H9 (cell line): ENCODE results near the gene LMO4. TPM values are rescaled to one million over a fixed set of nuclear protein-coding genes. Genes with fewer than 3 reads are reported as not detected.
A peak's percentile ranks its signal among the peaks of the same experiment; 100 is the strongest.

Source experiments
- DNase-seq: peaks from one replicate; pipeline ENCODE4 v3.0.0-alpha.2; 2017
- H2AFZ ChIP-seq: one replicate; pipeline ENCODE4 v1.6.1; 2013; ENCODE audit warnings: mild to moderate bottlenecking, low read length, control low read depth, moderate library complexity
- H2AK5ac ChIP-seq: 2 replicates; pipeline ENCODE4 v1.6.1; 2013; ENCODE audit warnings: low read length, control low read depth, mixed read lengths; ENCODE audit not compliant: insufficient read length
- H2BK120ac ChIP-seq: one replicate; pipeline ENCODE4 v1.6.1; 2013; ENCODE audit warnings: low read depth, mild to moderate bottlenecking, low read length, control low read depth, inconsistent platforms; ENCODE audit not compliant: poor library complexity, severe bottlenecking
- H2BK12ac ChIP-seq: 2 replicates; pipeline ENCODE4 v1.6.1; 2013; ENCODE audit warnings: low read length, control low read depth, mixed read lengths, low read depth; ENCODE audit not compliant: insufficient read length
- H2BK15ac ChIP-seq: 2 replicates; pipeline ENCODE4 v1.6.1; 2013; ENCODE audit warnings: low read depth, low read length, control low read depth
- H2BK20ac ChIP-seq: one replicate; pipeline ENCODE4 v1.6.1; 2013; ENCODE audit warnings: low read depth, mild to moderate bottlenecking, low read length, control low read depth, inconsistent platforms; ENCODE audit not compliant: poor library complexity, severe bottlenecking
- H2BK5ac ChIP-seq: 2 replicates; pipeline ENCODE4 v1.6.1; 2013; ENCODE audit warnings: low read length, control low read depth, mixed read lengths; ENCODE audit not compliant: insufficient read length
- H3K14ac ChIP-seq: 2 replicates; pipeline ENCODE4 v1.6.1; 2013; ENCODE audit warnings: low read length, control low read depth; ENCODE audit not compliant: insufficient read depth
- H3K18ac ChIP-seq: 2 replicates; pipeline ENCODE4 v1.6.1; 2013; ENCODE audit warnings: low read depth, mild to moderate bottlenecking, mixed read lengths, low read length, control low read depth; ENCODE audit not compliant: insufficient read length
- H3K23ac ChIP-seq: 2 replicates; pipeline ENCODE4 v1.6.1; 2013; ENCODE audit warnings: low read length, control low read depth, mixed read lengths, low read depth; ENCODE audit not compliant: insufficient read length
- H3K23me2 ChIP-seq: 2 replicates; pipeline ENCODE4 v1.6.1; 2013; ENCODE audit warnings: low read depth, mild to moderate bottlenecking, mixed read lengths, low read length, control low read depth; ENCODE audit not compliant: insufficient read length, poor library complexity, severe bottlenecking
- H3K27ac ChIP-seq: 2 replicates; pipeline ENCODE4 v1.5.1; 2013; ENCODE audit warnings: low read length, control low read depth, mixed read lengths, low read depth; ENCODE audit not compliant: insufficient read length
- H3K27me3 ChIP-seq: 2 replicates; pipeline ENCODE4 v1.6.1; 2013; ENCODE audit warnings: low read length, control low read depth, inconsistent platforms; ENCODE audit not compliant: insufficient read depth
- H3K4ac ChIP-seq: 2 replicates; pipeline ENCODE4 v1.6.1; 2013; ENCODE audit warnings: low read depth, mild to moderate bottlenecking, control low read depth, inconsistent platforms, low read length, moderate library complexity
- H3K4me1 ChIP-seq: 2 replicates; pipeline ENCODE4 v1.6.1; 2013; ENCODE audit warnings: low read length, control low read depth, inconsistent platforms; ENCODE audit not compliant: insufficient read depth
- H3K4me2 ChIP-seq: 2 replicates; pipeline ENCODE4 v1.6.1; 2013; ENCODE audit warnings: low read length, control low read depth, mixed read lengths; ENCODE audit not compliant: insufficient read length, insufficient read depth
- H3K56ac ChIP-seq: 2 replicates; pipeline ENCODE4 v1.6.1; 2013; ENCODE audit warnings: low read depth, mild to moderate bottlenecking, mixed read lengths, low read length, control low read depth; ENCODE audit not compliant: insufficient read length
- H3K79me1 ChIP-seq: 2 replicates; pipeline ENCODE4 v1.6.1; 2013; ENCODE audit warnings: low read depth, mild to moderate bottlenecking, moderate library complexity, low read length, control low read depth, inconsistent platforms; ENCODE audit not compliant: insufficient read depth, poor library complexity, severe bottlenecking
- H3K79me2 ChIP-seq: 2 replicates; pipeline ENCODE4 v1.6.1; 2013; ENCODE audit warnings: low read length, control low read depth, inconsistent platforms; ENCODE audit not compliant: insufficient read depth
- H3K9ac ChIP-seq: 2 replicates; pipeline ENCODE4 v1.6.1; 2013; ENCODE audit warnings: low read length, control low read depth, mixed read lengths; ENCODE audit not compliant: insufficient read length; ENCODE audit errors: extremely low read depth
- H3K9me3 ChIP-seq: one replicate; pipeline ENCODE4 v1.6.1; 2013; ENCODE audit warnings: low read depth, low read length, inconsistent platforms; ENCODE audit not compliant: control insufficient read depth
- H3T11ph ChIP-seq: one replicate; pipeline ENCODE4 v1.6.1; 2013; ENCODE audit warnings: mild to moderate bottlenecking, low read length, control low read depth, inconsistent platforms
- H4K20me1 ChIP-seq: one replicate; pipeline ENCODE4 v1.6.1; 2013; ENCODE audit not compliant: control insufficient read depth, insufficient read length, insufficient read depth
- H4K5ac ChIP-seq: 2 replicates; pipeline ENCODE4 v1.6.1; 2013; ENCODE audit warnings: low read depth, mild to moderate bottlenecking, mixed read lengths, low read length, control low read depth; ENCODE audit not compliant: insufficient read length
- H4K8ac ChIP-seq: replicated peaks from 2 replicates; pipeline ENCODE4 v1.6.1; 2013; ENCODE audit warnings: low read length, control low read depth, mixed read lengths, low read depth; ENCODE audit not compliant: insufficient read length
- H4K91ac ChIP-seq: 2 replicates; pipeline ENCODE4 v1.6.1; 2013; ENCODE audit warnings: low read depth, mild to moderate bottlenecking, moderate library complexity, mixed read lengths, low read length, control low read depth; ENCODE audit not compliant: insufficient read length
- H3K27ac Mint-ChIP-seq, 3 experiments: 2 replicates in 2 of 3; 3 replicates in 1 of 3; pipeline ENCODE4 v1.8.0; 2020 to 2021; ENCODE audit warnings: mixed read lengths in 3 of 3, mild to moderate bottlenecking in 1 of 3, moderate library complexity in 1 of 3
- H3K27me3 Mint-ChIP-seq: 2 replicates; pipeline ENCODE4 v1.8.0; 2021; ENCODE audit warnings: low read depth, mild to moderate bottlenecking, moderate library complexity, mixed read lengths
- H3K36me3 Mint-ChIP-seq, 3 experiments: 2 replicates in 2 of 3; 3 replicates in 1 of 3; pipeline ENCODE4 v1.8.0; 2020 to 2021; ENCODE audit warnings: low read depth in 3 of 3, mixed read lengths in 3 of 3; ENCODE audit not compliant: insufficient read depth in 1 of 3
- H3K4me1 Mint-ChIP-seq, 2 experiments: 2 replicates each; pipeline ENCODE4 v1.8.0; 2020; ENCODE audit warnings: mixed read lengths in 2 of 2
- H3K4me3 Mint-ChIP-seq, 2 experiments: 2 replicates in 1 of 2; 3 replicates in 1 of 2; pipeline ENCODE4 v1.8.0; 2020 to 2021; ENCODE audit warnings: mild to moderate bottlenecking in 2 of 2, mixed read lengths in 2 of 2, moderate library complexity in 1 of 2
- H3K9me3 Mint-ChIP-seq, 2 experiments: 2 replicates in 1 of 2; 3 replicates in 1 of 2; pipeline ENCODE4 v1.8.0; 2020; ENCODE audit warnings: mild to moderate bottlenecking in 2 of 2, mixed read lengths in 2 of 2, moderate library complexity in 1 of 2
- WGBS: extraction: QIAGEN DNeasy Blood & Tissue Kit; methylation state at CpG from one replicate; pipeline ENCODE4 v1.1.7; 2013; ENCODE audit warnings: missing lambda C conversion rate, low lambda C conversion rate, mixed read lengths; ENCODE audit not compliant: insufficient read length; ENCODE audit errors: extremely low coverage; 5-methylcytosine and 5-hydroxymethylcytosine counted together
- total RNA-seq: library from RNA; stranded (reverse); gene quantifications from 2 replicates; pipeline ENCODE4 v1.2.1, GENCODE V29; 2021
- TF ChIP-seq, protein P1 (sequence below): fragments of 200-600 bp; sonication (generic); conservative IDR thresholded peaks from 3 replicates; pipeline ENCODE4 v1.8.0; 2021; ENCODE audit warnings: antibody characterized with exemption, mild to moderate bottlenecking

Gene LMO4
- total RNA-seq, 1 experiment from 2014 or later, result 64.9 TPM

GRCh38 chr1:87279966-87280535 is 48.6 kb upstream of the LMO4 start:
- Histone ChIP-seq H3K27me3 (no peaks in the 10 kb centered on the region), H3K4me2 (no peak overlapping the region), H2AFZ (no peak overlapping the region), H2BK20ac (no peak overlapping the region), H4K8ac (no peak overlapping the region), H3K9ac (no peak overlapping the region), H2AK5ac (no peak overlapping the region), H3K14ac (no peak overlapping the region), H2BK15ac (no peak overlapping the region), H3K4me1 (no peaks in the 10 kb centered on the region), H4K91ac (no peak overlapping the region), H3T11ph (no peak overlapping the region), H3K4ac (no peak overlapping the region), H3K23me2 (no peaks in the 10 kb centered on the region), H2BK12ac (no peak overlapping the region), H3K9me3 (no peaks in the 10 kb centered on the region), H3K79me2 (no peaks in the 10 kb centered on the region), H3K79me1 (no peaks in the 10 kb centered on the region), H3K23ac (no peak overlapping the region), H4K20me1 (no peaks in the 10 kb centered on the region), H3K56ac (no peak overlapping the region), H2BK120ac (no peak overlapping the region), H4K5ac (no peak overlapping the region), H2BK5ac (no peak overlapping the region), H3K18ac (no peak overlapping the region), H3K27ac (no peak overlapping the region)
- no peak for DNase-seq
- H3K27me3 Mint-ChIP-seq, result no peaks in the 10 kb centered on the region
- H3K36me3 Mint-ChIP-seq, result no peaks in the 10 kb centered on the region
- no peaks in the 10 kb centered on the region for H3K9me3 Mint-ChIP-seq
- H3K4me3 Mint-ChIP-seq, result no peak overlapping the region
- no CpG with 5 or more reads among the region's 2 CpGs for WGBS
- TF ChIP-seq, protein P1, sequence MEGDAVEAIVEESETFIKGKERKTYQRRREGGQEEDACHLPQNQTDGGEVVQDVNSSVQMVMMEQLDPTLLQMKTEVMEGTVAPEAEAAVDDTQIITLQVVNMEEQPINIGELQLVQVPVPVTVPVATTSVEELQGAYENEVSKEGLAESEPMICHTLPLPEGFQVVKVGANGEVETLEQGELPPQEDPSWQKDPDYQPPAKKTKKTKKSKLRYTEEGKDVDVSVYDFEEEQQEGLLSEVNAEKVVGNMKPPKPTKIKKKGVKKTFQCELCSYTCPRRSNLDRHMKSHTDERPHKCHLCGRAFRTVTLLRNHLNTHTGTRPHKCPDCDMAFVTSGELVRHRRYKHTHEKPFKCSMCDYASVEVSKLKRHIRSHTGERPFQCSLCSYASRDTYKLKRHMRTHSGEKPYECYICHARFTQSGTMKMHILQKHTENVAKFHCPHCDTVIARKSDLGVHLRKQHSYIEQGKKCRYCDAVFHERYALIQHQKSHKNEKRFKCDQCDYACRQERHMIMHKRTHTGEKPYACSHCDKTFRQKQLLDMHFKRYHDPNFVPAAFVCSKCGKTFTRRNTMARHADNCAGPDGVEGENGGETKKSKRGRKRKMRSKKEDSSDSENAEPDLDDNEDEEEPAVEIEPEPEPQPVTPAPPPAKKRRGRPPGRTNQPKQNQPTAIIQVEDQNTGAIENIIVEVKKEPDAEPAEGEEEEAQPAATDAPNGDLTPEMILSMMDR, result peak; percentile 58
- H3K27ac Mint-ChIP-seq, result no peak overlapping the region
- H3K4me1 Mint-ChIP-seq, result peaks cover 7 to 9% of the 10 kb centered on the region in 2 experiments
